Activated CD4-positive, alpha-beta T cell treated with anti-CD3 and anti-CD28 coated beads, Interleukin-2, amount 10 ng/mL, durations not matched to agents 24 days and 14 days (primary cell): Measurements from ENCODE around the gene CLEC19A. TPM values are rescaled to one million over a fixed set of nuclear protein-coding genes. Genes with fewer than 3 reads are reported as not detected.

Source experiments
- DNase-seq: peaks from one replicate; pipeline ENCODE4 v3.0.0; 2022
- H3K27ac Mint-ChIP-seq: one replicate; pipeline ENCODE4 v1.8.0; 2022; ENCODE audit warnings: mild to moderate bottlenecking, mixed read lengths
- H3K27me3 Mint-ChIP-seq: one replicate; pipeline ENCODE4 v1.8.0; 2022; ENCODE audit warnings: mixed read lengths
- H3K36me3 Mint-ChIP-seq: one replicate; pipeline ENCODE4 v1.8.0; 2022; ENCODE audit warnings: low read depth, mild to moderate bottlenecking, mixed read lengths
- H3K4me1 Mint-ChIP-seq: one replicate; pipeline ENCODE4 v1.8.0; 2021; ENCODE audit warnings: mixed read lengths
- H3K4me3 Mint-ChIP-seq: one replicate; pipeline ENCODE4 v1.8.0; 2022; ENCODE audit warnings: mild to moderate bottlenecking, moderate library complexity, mixed read lengths
- H3K9me3 Mint-ChIP-seq: one replicate; pipeline ENCODE4 v1.8.0; 2021; ENCODE audit warnings: mixed read lengths
- intact Hi-C: fragments of 100-400 bp; cut with micrococcal nuclease; formaldehyde crosslinking; loops from one replicate; pipeline ENCODE4 v1.15.1; 2023
- total RNA-seq: library from RNA; stranded (reverse); gene quantifications from 2 replicates; pipeline ENCODE4 v1.2.3, GENCODE V29; 2022

The CLEC19A gene
- total RNA-seq, 1 donor from 2014 or later: not detected

GRCh38 chr16:19356024-19356952 is 70.8 kb downstream of the CLEC19A start:
- H3K4me1 Mint-ChIP-seq: peaks cover 6% of the 10 kb centered on the region
- intact Hi-C loops: loop anchor here (2.0 kb wide), 1 partner anchor 61 kb away; no protein-coding TSS in a partner anchor
- DNase-seq: no peak
- H3K36me3 Mint-ChIP-seq: no peaks in the 10 kb centered on the region
- no peak overlapping the region for H3K4me3 Mint-ChIP-seq
- no peaks in the 10 kb centered on the region for H3K9me3 Mint-ChIP-seq
- no peaks in the 10 kb centered on the region for H3K27me3 Mint-ChIP-seq
- H3K27ac Mint-ChIP-seq: no peak overlapping the region

DNA sequence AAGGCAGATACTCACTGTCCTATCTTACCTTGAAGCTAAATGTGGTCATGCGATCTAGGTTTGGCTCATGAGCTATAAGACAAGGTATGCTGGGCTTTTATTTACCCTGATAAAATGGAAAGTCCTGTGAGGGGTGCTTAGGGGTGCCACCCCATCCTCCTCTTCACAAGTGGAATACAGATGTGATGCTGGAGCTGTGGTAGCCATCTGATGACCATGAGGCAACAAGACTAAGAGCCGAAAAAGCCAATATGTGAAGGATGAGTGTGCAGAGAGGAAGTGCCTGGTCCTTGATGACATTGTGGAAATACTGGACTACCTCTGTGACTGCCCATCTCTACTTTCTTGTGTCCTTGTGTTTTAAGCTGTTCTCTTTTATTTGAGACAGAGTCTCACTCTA is 74.0 kb downstream of the CLEC19A start:
- no peaks in the 10 kb centered on the region for H3K36me3 Mint-ChIP-seq
- H3K4me3 Mint-ChIP-seq: no peak overlapping the region
- no peak overlapping the region for H3K27ac Mint-ChIP-seq
- intact Hi-C loops: no loop called here
- DNase-seq: no peak
- no peaks in the 10 kb centered on the region for H3K9me3 Mint-ChIP-seq
- no peaks in the 10 kb centered on the region for H3K27me3 Mint-ChIP-seq
- H3K4me1 Mint-ChIP-seq: peaks cover 6% of the 10 kb centered on the region

Other genes starting within 250 kb of the CLEC19A start
- gene COQ7, start 218.1 kb upstream of the CLEC19A start, total RNA-seq: 21.6 and 22.0 TPM in 2 replicates
- 57.6 and 58.4 TPM in 2 replicates for gene ITPRIPL2, start 171.8 kb upstream of the CLEC19A start, total RNA-seq
- 1.3 and 1.9 TPM in 2 replicates for gene SYT17, start 117.5 kb upstream of the CLEC19A start, total RNA-seq
- not detected in 2 replicates for gene TMC5, start 132.2 kb downstream of the CLEC19A start, total RNA-seq
- gene GDE1, start 236.4 kb downstream of the CLEC19A start, total RNA-seq: 25.2 and 28.7 TPM in 2 replicates
- 25.4 and 31.7 TPM in 2 replicates for gene CCP110, start 238.2 kb downstream of the CLEC19A start, total RNA-seq